PC-9 (cell line): Measurements from ENCODE around the gene JAG1. TPM values are rescaled to one million over a fixed set of nuclear protein-coding genes. Genes with fewer than 3 reads are reported as not detected.

Experiments used
- BruUV-seq: library from RNA; stranded (reverse); fragments of 400-500 nt; replicated peaks from 2 replicates; lab custom pipeline; 2021; lab: Mats Ljungman, UMichigan
- CTCF ChIA-PET: fragments of 300-600 bp; sonication (Branson Sonifier 250); formaldehyde crosslinking; loops from one replicate; lab custom pipeline; 2022; ENCODE audit warnings: antibody characterized with exemption; lab: Charles Lee
- POLR2A ChIA-PET: fragments of 300-600 bp; sonication (Branson Sonifier 250); formaldehyde crosslinking; loops from one replicate; lab custom pipeline; 2022; ENCODE audit warnings: antibody characterized with exemption; ENCODE audit not compliant: unreplicated experiment; lab: Charles Lee
- DNase-seq, 2 experiments: peaks; one replicate each; pipeline versions ENCODE4 v3.0.0 to v3.0.0-alpha.2; 2015 to 2022; ENCODE audit warnings: mixed read lengths in 1 of 2
- H2AFZ ChIP-seq: fragments of 200-600 bp; sonication (generic); 2 replicates; pipeline ENCODE4 v1.8.1; 2017; ENCODE audit warnings: antibody characterized with exemption
- H3F3A ChIP-seq: fragments of 200-600 bp; sonication (generic); 2 replicates; pipeline ENCODE4 v1.8.1; 2017; ENCODE audit warnings: antibody characterized with exemption, mild to moderate bottlenecking, low read depth; ENCODE audit not compliant: insufficient read depth
- H3K27ac ChIP-seq: fragments of 200-600 bp; sonication (generic); 2 replicates; pipeline ENCODE4 v1.6.1; 2016; ENCODE audit warnings: mixed run types
- H3K27me3 ChIP-seq: fragments of 200-600 bp; sonication (generic); 2 replicates; pipeline ENCODE4 v1.6.1; 2016; ENCODE audit warnings: low read depth, mixed run types; ENCODE audit not compliant: insufficient read depth
- H3K36me3 ChIP-seq: fragments of 200-600 bp; sonication (generic); 2 replicates; pipeline ENCODE4 v1.6.1; 2016; ENCODE audit warnings: low read depth, mixed run types
- H3K4me1 ChIP-seq: fragments of 200-600 bp; sonication (generic); replicated peaks from 2 replicates; pipeline ENCODE4 v1.6.1; 2016; ENCODE audit warnings: mixed run types; ENCODE audit not compliant: insufficient read depth
- H3K4me2 ChIP-seq: fragments of 200-600 bp; sonication (generic); 2 replicates; pipeline ENCODE4 v1.6.1; 2017; ENCODE audit warnings: mixed run types
- H3K4me3 ChIP-seq: fragments of 200-600 bp; sonication (generic); 2 replicates; pipeline ENCODE4 v1.6.1; 2016; ENCODE audit warnings: mixed run types
- H3K79me2 ChIP-seq: fragments of 200-600 bp; sonication (generic); 2 replicates; pipeline ENCODE4 v1.6.1; 2017; ENCODE audit warnings: low read depth, mixed run types
- H3K9me2 ChIP-seq: fragments of 200-600 bp; sonication (generic); 2 replicates; pipeline ENCODE4 v1.8.1; 2017; ENCODE audit warnings: mild to moderate bottlenecking; ENCODE audit not compliant: insufficient read depth
- H3K9me3 ChIP-seq: fragments of 200-600 bp; sonication (generic); 2 replicates; pipeline ENCODE4 v1.8.1; 2016; ENCODE audit warnings: low read depth; ENCODE audit not compliant: insufficient read depth
- H4K20me1 ChIP-seq: fragments of 200-600 bp; sonication (generic); 2 replicates; pipeline ENCODE4 v1.8.1; 2017; ENCODE audit not compliant: insufficient read depth
- CTCF ChIP-seq: fragments of 200-600 bp; sonication (generic); conservative IDR thresholded peaks from 2 replicates; pipeline ENCODE4 v1.6.1; 2017; ENCODE audit warnings: mixed run types, antibody characterized with exemption, mild to moderate bottlenecking, moderate library complexity
- EZH2 ChIP-seq: fragments of 200-600 bp; sonication (generic); IDR thresholded peaks from 2 replicates; pipeline ENCODE4 v1.8.0; 2017; ENCODE audit warnings: antibody characterized with exemption, low read depth
- intact Hi-C: fragments of 100-400 bp; cut with micrococcal nuclease; formaldehyde crosslinking; loops from one replicate; pipeline ENCODE4 v1.10.0; 2022; ENCODE audit not compliant: unreplicated experiment
- total RNA-seq: library from RNA; stranded (reverse); gene quantifications from 2 replicates; pipeline ENCODE4 v1.2.3, GENCODE V29; 2021

The JAG1 gene
- total RNA-seq, 1 experiment from 2014 or later, result 42.9 TPM

- TF ChIP-seq CTCF (no peak), EZH2 (no peak)
- intact Hi-C loops, result loop anchor here (2.0 to 5.0 kb wide), 7 partner anchors 81 to 1056 kb away; no protein-coding TSS in a partner anchor
- H4K20me1 ChIP-seq, result no peaks in the 10 kb centered on the region
- H3K4me3 ChIP-seq, result peak overlapping the region; percentile 84
- H2AFZ ChIP-seq, result peak overlapping the region; percentile 74
- no peaks in the 10 kb centered on the region for H3K9me2 ChIP-seq
- no peaks in the 10 kb centered on the region; the same call in 1 of the 2 replicates for H3F3A ChIP-seq
- peak overlapping the region; percentile 79 for H3K4me2 ChIP-seq
- H3K27ac ChIP-seq, result peak overlapping the region; percentile 97
- peaks cover 16% of the 10 kb centered on the region for H3K4me1 ChIP-seq
- DNase-seq, result peak in 1 of 2 experiments; percentile 27
- H3K9me3 ChIP-seq, result no peaks in the 10 kb centered on the region
- POLR2A ChIA-PET, result interaction anchor here (0.6 kb wide), 1 partner anchor 357 kb away, joined by 6 read pairs; no protein-coding TSS in a partner anchor
- peaks cover 47% of the 10 kb centered on the region for H3K79me2 ChIP-seq
- TSS peak; percentile 55 for BruUV-seq
- CTCF ChIA-PET, result interaction anchor here (0.6 to 0.7 kb wide), 4 partner anchors 30 to 225 kb away, joined by 3 to 7 read pairs (median 3); no protein-coding TSS in a partner anchor
- no peaks in the 10 kb centered on the region for H3K27me3 ChIP-seq
- H3K36me3 ChIP-seq, result peaks cover 5% of the 10 kb centered on the region; the same call in 1 of the 2 replicates
These were observed 490 bp downstream of the JAG1 start for GRCh38 chr20:10673176-10673841.

GRCh38 chr20:10672624-10673127, 1.1 kb downstream of the JAG1 start:
- DNase-seq, result peak in 1 of 2 experiments; percentile 51
- no peaks in the 10 kb centered on the region for H3K27me3 ChIP-seq
- BruUV-seq, result no TSS peak
- ChIA-PET POLR2A (interaction anchor here (0.6 to 1.9 kb wide), 2 partner anchors 80 to 595 kb away, joined by 8 to 11 read pairs; no protein-coding TSS in a partner anchor), CTCF (interaction anchor here (0.7 kb wide), 1 partner anchor 226 kb away, joined by 7 read pairs; no protein-coding TSS in a partner anchor)
- H3K36me3 ChIP-seq, result peaks cover 5% of the 10 kb centered on the region; the same call in 1 of the 2 replicates
- peak overlapping the region; percentile 84 for H3K4me3 ChIP-seq
- H2AFZ ChIP-seq, result peak overlapping the region; percentile 74
- H3F3A ChIP-seq, result no peaks in the 10 kb centered on the region; the same call in 1 of the 2 replicates
- H3K9me2 ChIP-seq, result no peaks in the 10 kb centered on the region
- peaks cover 16% of the 10 kb centered on the region for H3K4me1 ChIP-seq
- H3K79me2 ChIP-seq, result peaks cover 54% of the 10 kb centered on the region
- no peaks in the 10 kb centered on the region for H3K9me3 ChIP-seq
- peak overlapping the region; percentile 97 for H3K27ac ChIP-seq
- H3K4me2 ChIP-seq, result peak overlapping the region; percentile 79
- no peaks in the 10 kb centered on the region for H4K20me1 ChIP-seq
- intact Hi-C loops, result loop anchor here (2.0 to 5.0 kb wide), 7 partner anchors 80 to 1055 kb away; no protein-coding TSS in a partner anchor
- TF ChIP-seq EZH2 (no peak), CTCF (no peak)

GRCh38 chr20:10671919-10672623, 1.7 kb downstream of the JAG1 start:
- DNase-seq, result peak in 1 of 2 experiments; percentile 50
- BruUV-seq, result no TSS peak

More at GRCh38 chr20:10671919-10672623, 1.7 kb downstream of the JAG1 start:
- peak overlapping the region; percentile 84 for H3K4me3 ChIP-seq
- CTCF ChIA-PET, result interaction anchor here (0.7 to 1.4 kb wide), 6 partner anchors 35 to 595 kb away, joined by 3 to 7 read pairs (median 4); no protein-coding TSS in a partner anchor
- peaks cover 5% of the 10 kb centered on the region; the same call in 1 of the 2 replicates for H3K36me3 ChIP-seq
- no peaks in the 10 kb centered on the region for H3K9me2 ChIP-seq
- TF ChIP-seq EZH2, result no peak
- no peak for TF ChIP-seq CTCF
- no peaks in the 10 kb centered on the region for H4K20me1 ChIP-seq
- peaks cover 16% of the 10 kb centered on the region for H3K4me1 ChIP-seq
- POLR2A ChIA-PET, result interaction anchor here (0.6 to 1.9 kb wide), 4 partner anchors 67 to 595 kb away, joined by 5 to 14 read pairs (median 10); no protein-coding TSS in a partner anchor
- H3K4me2 ChIP-seq, result peak overlapping the region; percentile 79
- no peaks in the 10 kb centered on the region for H3K27me3 ChIP-seq
- peak overlapping the region; percentile 74 for H2AFZ ChIP-seq
- H3K27ac ChIP-seq, result peak overlapping the region; percentile 97
- no peaks in the 10 kb centered on the region; the same call in 1 of the 2 replicates for H3F3A ChIP-seq
- intact Hi-C loops, result loop anchor here (1.0 to 5.0 kb wide), 11 partner anchors 67 to 1055 kb away; no protein-coding TSS in a partner anchor
- no peaks in the 10 kb centered on the region for H3K9me3 ChIP-seq
- H3K79me2 ChIP-seq, result peaks cover 59% of the 10 kb centered on the region
